ENCODE data around the gene HTR2A. TPM values are rescaled to one million over a fixed set of nuclear protein-coding genes. Genes with fewer than 3 reads are reported as not detected.

Gene HTR2A
- total RNA-seq, 1 donor = 6.0 TPM

DNA sequence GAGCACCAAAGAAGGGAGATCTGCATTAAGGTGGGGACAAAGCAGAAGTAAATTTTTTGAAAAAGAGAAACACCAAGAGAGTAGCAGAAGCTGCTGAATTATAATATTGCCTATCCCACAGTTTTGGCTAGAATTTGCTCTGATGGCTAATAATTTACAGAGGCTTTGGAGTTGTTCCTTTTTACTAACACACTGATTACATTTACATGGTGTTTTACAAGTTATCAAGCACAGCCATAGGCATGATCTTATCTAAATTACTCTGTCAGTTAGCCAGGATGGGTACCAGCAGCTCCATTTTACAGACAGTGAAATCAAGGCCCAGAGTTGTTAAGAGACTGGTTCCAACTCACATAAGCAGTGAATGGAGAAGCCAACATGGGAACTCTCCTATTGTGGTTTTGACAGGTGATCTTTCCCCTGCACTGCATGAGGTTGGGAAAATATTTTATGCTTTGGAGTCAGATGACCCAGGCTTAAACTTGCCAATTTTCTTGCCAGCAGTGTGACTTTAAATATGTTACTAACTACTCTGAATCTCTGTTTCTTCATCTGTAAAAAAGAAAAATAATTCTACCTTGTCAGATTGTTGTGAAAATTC lies 66.3 kb downstream of the HTR2A start:
- no peak for DNase-seq (ENCODE audit: low read depth)
- TF ChIP-seq, protein P1, sequence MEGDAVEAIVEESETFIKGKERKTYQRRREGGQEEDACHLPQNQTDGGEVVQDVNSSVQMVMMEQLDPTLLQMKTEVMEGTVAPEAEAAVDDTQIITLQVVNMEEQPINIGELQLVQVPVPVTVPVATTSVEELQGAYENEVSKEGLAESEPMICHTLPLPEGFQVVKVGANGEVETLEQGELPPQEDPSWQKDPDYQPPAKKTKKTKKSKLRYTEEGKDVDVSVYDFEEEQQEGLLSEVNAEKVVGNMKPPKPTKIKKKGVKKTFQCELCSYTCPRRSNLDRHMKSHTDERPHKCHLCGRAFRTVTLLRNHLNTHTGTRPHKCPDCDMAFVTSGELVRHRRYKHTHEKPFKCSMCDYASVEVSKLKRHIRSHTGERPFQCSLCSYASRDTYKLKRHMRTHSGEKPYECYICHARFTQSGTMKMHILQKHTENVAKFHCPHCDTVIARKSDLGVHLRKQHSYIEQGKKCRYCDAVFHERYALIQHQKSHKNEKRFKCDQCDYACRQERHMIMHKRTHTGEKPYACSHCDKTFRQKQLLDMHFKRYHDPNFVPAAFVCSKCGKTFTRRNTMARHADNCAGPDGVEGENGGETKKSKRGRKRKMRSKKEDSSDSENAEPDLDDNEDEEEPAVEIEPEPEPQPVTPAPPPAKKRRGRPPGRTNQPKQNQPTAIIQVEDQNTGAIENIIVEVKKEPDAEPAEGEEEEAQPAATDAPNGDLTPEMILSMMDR (IDR thresholded peaks at IDR 0.05; ENCODE audit: insufficient read depth, low read length) = no peak
- H3K4me3 ChIP-seq (ENCODE audit: low read depth, low read length) = no peak overlapping the region

GRCh38 chr13:46822551-46822950 lies 74.3 kb downstream of the HTR2A start:
- no peak for DNase-seq (ENCODE audit: low read depth)
- no peak overlapping the region for H3K4me3 ChIP-seq (ENCODE audit: low read depth, low read length)
- TF ChIP-seq, protein P1 (IDR thresholded peaks at IDR 0.05; ENCODE audit: insufficient read depth, low read length) = no peak

DNA sequence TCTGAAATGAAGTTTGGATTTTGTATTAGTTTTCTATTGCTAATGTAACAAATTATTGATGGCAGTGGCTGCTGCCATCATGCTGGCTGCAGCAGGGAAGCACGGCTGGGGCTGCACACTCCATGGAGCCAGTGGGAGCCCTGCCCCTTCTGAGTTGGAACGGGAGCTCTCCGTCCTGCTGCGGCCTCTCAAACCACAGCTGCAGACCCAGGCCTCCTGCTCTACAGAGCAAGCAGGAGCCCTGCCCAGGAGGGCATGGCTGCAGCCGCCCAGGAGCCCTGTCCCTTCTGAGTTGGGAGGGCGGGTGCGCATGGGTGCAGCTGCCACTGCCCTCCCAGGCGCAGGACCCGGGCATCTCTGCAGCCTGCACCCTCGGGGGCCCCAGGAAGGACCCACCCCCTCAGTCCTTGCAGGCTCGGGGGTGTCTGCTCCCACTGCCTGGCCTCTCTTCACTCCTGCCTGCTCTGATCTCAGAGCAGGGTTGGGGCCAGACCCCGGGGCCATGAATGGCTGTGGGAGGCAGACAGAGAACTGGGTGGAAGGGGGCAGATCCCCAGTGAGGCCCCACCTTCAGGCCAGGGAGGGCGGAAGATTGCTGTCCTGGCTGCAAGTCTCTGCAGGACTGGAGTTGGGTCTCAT lies 78.9 kb downstream of the HTR2A start:
- TF ChIP-seq, protein P1 (IDR thresholded peaks at IDR 0.05; ENCODE audit: insufficient read depth, low read length) = no peak
- DNase-seq (ENCODE audit: low read depth) = no peak
- H3K4me3 ChIP-seq (ENCODE audit: low read depth, low read length) = no peak overlapping the region

DNA sequence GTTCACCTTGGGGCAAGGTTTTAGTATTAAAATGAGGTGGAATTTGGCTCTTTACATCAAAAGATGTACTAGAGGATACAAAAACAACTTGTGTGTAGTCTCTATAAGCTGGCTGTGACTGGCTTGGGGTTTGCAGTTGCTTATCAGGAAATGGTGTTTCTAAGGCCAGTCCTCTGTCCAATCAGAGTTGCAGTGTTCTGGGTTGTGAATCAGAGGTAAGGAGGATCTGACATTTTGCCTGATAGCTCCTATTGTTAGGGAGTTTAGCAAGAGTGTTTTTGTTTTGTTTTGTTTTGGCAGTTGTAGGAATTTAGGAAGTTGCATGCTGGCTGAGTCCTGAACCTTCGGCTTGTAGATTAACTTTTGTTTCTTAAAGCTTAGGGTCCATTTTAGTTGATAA lies 79.8 kb downstream of the HTR2A start:
- TF ChIP-seq, protein P1 (IDR thresholded peaks at IDR 0.05; ENCODE audit: insufficient read depth, low read length) = no peak
- peak; percentile 50 for DNase-seq (ENCODE audit: low read depth)
- H3K4me3 ChIP-seq (ENCODE audit: low read depth, low read length) = no peak overlapping the region

GRCh38 chr13:46816371-46816770 lies 80.5 kb downstream of the HTR2A start:
- no peak for DNase-seq (ENCODE audit: low read depth)
- H3K4me3 ChIP-seq (ENCODE audit: low read depth, low read length) = no peak overlapping the region
- TF ChIP-seq, protein P1 (IDR thresholded peaks at IDR 0.05; ENCODE audit: insufficient read depth, low read length) = no peak

- no peak for DNase-seq (ENCODE audit: low read depth)
- no peak overlapping the region for H3K4me3 ChIP-seq (ENCODE audit: low read depth, low read length)
- TF ChIP-seq, protein P1 (IDR thresholded peaks at IDR 0.05; ENCODE audit: insufficient read depth, low read length) = no peak
These were observed 84.5 kb downstream of the HTR2A start for GRCh38 chr13:46812301-46812797.
